ENCODE data around the gene ETNPPL.

Gene ETNPPL

DNA sequence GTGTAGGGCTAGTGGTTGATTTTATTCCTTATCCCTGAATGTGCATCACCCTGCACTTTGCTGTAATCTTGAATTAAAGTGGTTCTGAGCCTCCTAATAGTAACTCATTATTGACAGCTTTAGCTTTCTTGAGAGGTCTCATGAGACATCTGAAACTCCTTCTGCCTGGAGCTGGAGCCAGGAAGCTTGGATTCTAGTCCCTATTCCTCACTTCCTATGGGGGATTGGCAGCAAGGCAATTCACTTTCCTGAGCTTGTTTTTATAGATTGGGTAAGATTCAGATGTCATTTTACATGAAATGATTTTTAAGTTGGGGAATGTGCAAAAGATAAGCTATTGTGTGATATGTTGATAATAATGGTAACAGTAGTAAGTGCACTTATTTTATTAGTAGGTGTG, 17.1 kb upstream of the ETNPPL start:
- TF ChIP-seq, protein P1, sequence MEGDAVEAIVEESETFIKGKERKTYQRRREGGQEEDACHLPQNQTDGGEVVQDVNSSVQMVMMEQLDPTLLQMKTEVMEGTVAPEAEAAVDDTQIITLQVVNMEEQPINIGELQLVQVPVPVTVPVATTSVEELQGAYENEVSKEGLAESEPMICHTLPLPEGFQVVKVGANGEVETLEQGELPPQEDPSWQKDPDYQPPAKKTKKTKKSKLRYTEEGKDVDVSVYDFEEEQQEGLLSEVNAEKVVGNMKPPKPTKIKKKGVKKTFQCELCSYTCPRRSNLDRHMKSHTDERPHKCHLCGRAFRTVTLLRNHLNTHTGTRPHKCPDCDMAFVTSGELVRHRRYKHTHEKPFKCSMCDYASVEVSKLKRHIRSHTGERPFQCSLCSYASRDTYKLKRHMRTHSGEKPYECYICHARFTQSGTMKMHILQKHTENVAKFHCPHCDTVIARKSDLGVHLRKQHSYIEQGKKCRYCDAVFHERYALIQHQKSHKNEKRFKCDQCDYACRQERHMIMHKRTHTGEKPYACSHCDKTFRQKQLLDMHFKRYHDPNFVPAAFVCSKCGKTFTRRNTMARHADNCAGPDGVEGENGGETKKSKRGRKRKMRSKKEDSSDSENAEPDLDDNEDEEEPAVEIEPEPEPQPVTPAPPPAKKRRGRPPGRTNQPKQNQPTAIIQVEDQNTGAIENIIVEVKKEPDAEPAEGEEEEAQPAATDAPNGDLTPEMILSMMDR (IDR thresholded peaks at IDR 0.05; ENCODE audit: low read length, missing control alignments): no peak
- DNase-seq (ENCODE audit: low read depth): no peak
- H3K4me3 ChIP-seq (replicated peaks; ENCODE audit: low read depth, low read length): no peak overlapping the region

DNA sequence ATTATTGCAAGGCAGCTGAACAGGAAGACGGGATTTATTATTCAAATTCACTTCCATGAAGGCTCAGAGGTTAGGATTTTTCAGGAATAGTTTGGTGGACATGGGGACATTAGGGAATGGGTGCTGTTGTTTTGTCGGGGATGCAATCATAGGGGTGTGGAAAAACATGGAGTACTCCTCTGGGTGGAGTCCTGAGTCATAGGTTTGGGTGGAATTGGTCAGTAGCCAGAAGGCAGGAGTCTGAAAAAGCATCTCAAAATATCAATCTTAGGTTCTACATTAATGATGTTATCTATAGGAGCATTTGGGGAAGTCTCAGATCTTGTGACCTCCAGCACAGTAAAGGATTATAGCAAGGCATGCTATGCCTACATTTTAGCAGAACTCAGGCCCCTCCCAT, 14.5 kb upstream of the ETNPPL start:
- H3K4me3 ChIP-seq (replicated peaks; ENCODE audit: low read depth, low read length): no peak overlapping the region
- TF ChIP-seq, protein P1 (IDR thresholded peaks at IDR 0.05; ENCODE audit: low read length, missing control alignments): no peak
- no peak for DNase-seq (ENCODE audit: low read depth)

DNA sequence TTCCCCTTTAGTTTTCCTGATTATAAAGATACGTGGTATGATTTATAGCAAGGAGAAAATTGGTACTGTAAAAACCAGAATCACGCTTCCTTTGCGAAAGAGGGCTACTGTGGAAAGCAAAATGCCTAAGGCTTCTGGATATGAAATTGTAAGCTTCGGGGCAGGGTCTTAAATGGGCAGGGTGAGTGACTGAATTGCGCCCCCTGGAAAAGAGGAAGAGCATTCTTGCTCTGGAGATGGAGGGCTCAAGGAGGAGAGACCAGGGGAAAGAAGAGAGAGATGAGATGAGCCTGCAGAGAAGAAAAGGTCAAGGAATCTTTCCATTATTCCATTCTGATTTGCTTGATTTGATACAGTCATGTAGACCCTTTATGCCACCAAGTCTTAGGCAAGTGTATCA, 13.1 kb upstream of the ETNPPL start:
- TF ChIP-seq, protein P1 (IDR thresholded peaks at IDR 0.05; ENCODE audit: low read length, missing control alignments): no peak
- no peak overlapping the region for H3K4me3 ChIP-seq (replicated peaks; ENCODE audit: low read depth, low read length)
- DNase-seq (ENCODE audit: low read depth): no peak

DNA sequence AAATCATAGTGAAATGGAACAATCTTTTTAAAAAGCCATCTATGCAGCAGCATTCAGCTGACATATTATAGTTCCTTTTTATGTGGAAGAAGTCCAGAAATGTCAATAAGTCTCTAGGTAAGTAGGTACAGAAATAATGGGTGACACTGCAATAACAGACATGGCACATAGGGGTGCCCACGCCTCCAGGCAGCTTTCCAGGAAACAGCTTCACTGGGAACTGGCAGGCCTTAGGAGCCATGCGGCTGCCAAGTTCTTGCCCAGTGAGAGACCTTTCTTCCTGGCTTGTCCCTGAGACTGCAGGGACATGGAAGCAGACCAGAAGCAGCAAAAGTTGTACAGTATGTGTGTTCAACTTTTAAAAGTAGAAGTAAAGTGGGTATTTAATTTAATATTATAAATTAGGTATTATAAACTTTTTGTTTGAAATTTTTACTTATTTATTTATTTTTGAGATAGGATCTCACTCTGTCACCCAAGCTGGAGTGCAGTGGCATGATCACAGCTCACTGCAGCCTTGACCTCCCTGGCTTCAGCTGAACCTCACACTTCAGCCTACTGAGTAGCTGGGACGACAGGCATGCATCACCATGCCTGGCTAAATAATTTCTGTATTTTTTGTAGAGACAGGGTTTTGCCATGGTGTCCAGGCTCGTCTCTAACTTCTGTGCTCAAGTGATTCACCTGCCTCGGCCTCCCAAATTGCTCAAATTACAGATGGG, 12.1 kb upstream of the ETNPPL start:
- TF ChIP-seq, protein P1 (IDR thresholded peaks at IDR 0.05; ENCODE audit: low read length, missing control alignments): no peak
- no peak overlapping the region for H3K4me3 ChIP-seq (replicated peaks; ENCODE audit: low read depth, low read length)
- DNase-seq (ENCODE audit: low read depth): no peak

DNA sequence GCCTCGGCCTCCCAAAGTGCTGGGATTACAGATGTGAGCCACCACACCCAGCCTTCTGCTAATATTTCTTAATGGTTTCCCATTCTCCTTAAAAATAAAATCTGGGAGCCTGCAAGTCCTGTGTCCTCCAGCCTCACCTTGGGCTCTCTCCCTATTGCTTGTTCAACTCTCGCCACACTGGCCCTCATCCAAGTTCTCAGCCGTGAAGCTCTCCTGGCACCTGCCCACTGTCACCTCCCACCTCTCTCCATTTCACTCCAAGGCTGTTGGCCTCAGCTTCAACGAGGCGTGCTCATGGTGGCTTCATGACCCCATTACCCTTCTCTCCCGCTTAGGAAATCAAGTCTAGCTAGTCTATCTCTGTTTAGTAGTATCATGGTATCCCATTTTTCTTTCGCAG, 9.5 kb upstream of the ETNPPL start:
- TF ChIP-seq, protein P1 (IDR thresholded peaks at IDR 0.05; ENCODE audit: low read length, missing control alignments): no peak

DNA sequence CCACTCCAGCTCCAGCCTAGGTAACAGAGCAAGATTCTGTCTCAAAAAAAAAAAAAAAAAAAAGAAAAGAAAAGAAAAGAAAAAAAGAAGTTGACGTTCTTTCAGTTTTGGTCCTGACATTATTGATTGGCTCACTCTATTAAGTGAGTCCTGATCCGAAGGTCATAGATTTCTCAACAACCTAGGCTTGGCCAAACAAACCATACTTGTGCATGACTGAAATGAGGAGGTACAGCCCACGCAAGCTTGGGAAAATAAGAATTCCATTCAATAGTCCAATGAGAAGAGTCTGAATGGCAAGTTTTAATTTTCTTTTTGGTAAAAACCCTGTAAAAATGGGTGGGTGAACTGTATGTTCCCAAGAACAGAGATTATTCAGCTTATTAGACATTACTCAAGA, 3.2 kb upstream of the ETNPPL start:
- no peak for DNase-seq (ENCODE audit: low read depth)
- no peak overlapping the region for H3K4me3 ChIP-seq (replicated peaks; ENCODE audit: low read depth, low read length)
- TF ChIP-seq, protein P1 (IDR thresholded peaks at IDR 0.05; ENCODE audit: low read length, missing control alignments): no peak

More for the DNA sequence above, 9.5 kb upstream of the ETNPPL start:
- H3K4me3 ChIP-seq (replicated peaks; ENCODE audit: low read depth, low read length): no peak overlapping the region
- DNase-seq (ENCODE audit: low read depth): no peak

DNA sequence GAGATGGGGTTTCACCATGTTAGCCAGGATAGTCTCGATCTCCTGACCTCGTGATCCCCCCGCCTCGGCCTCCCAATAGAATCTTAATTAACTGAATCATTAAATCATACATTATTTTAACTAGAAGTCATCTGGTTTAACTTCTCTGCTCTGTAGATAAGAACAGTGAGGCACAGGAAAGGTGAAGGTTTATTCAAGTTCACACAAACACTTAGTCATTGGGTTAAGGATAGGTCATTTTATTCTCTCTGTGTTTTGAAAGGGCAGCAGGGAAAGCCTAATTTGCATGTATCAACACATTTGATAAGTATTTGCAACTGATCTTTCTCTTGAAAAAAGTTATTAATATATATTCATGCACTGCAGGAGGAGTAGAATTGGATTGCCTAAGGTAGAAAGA, 1.1 kb upstream of the ETNPPL start:
- TF ChIP-seq, protein P1 (IDR thresholded peaks at IDR 0.05; ENCODE audit: low read length, missing control alignments): no peak

More for the DNA sequence above, 1.1 kb upstream of the ETNPPL start:
- DNase-seq (ENCODE audit: low read depth): no peak
- H3K4me3 ChIP-seq (replicated peaks; ENCODE audit: low read depth, low read length): no peak overlapping the region

All from fibroblast of pulmonary artery (primary cell).